Transverse colon (tissue), 4 donors: ENCODE measurements around the gene PRKCQ. TPM values are rescaled to one million over a fixed set of nuclear protein-coding genes. Genes with fewer than 3 reads are reported as not detected.

Experiments used
- DNase-seq: peaks from one replicate; pipeline ENCODE4 v3.0.0-alpha.2; 2019
- H3K27ac ChIP-seq, 4 donors: fragments of 200-600 bp; sonication (generic); 2 replicates each; pipeline ENCODE4 v1.5.1; 2016 to 2018; ENCODE audit warnings: inconsistent platforms in 4 of 4
- H3K27me3 ChIP-seq: fragments of 200-600 bp; sonication (generic); 2 replicates; pipeline ENCODE4 v1.5.1; 2017; ENCODE audit warnings: inconsistent platforms
- H3K36me3 ChIP-seq, 4 donors: fragments of 200-600 bp; sonication (generic); 2 replicates each; pipeline ENCODE4 v1.5.1; 2017 to 2019; ENCODE audit warnings: inconsistent platforms in 4 of 4
- H3K4me1 ChIP-seq, 4 donors: fragments of 200-600 bp; sonication (generic); 2 replicates each; pipeline ENCODE4 v1.5.1; 2017 to 2020; ENCODE audit warnings: inconsistent platforms in 4 of 4
- H3K4me3 ChIP-seq, 4 donors: fragments of 200-600 bp; sonication (generic); 1 replicate in 1 of 4; 2 replicates in 3 of 4; pipeline versions ENCODE4 v1.5.1 to v1.6.1; 2017 to 2019; ENCODE audit warnings: inconsistent platforms in 4 of 4
- H3K9me3 ChIP-seq, 2 donors: fragments of 200-600 bp; sonication (generic); 2 replicates each; pipeline ENCODE4 v1.5.1; 2017 to 2019; ENCODE audit warnings: inconsistent platforms in 2 of 2
- EP300 ChIP-seq: sonication (generic); formaldehyde crosslinking; IDR thresholded peaks from one replicate; pipeline ENCODE4 v1.6.1; 2017; ENCODE audit warnings: antibody characterized with exemption, low read depth
- POLR2A ChIP-seq: fragments of 450-650 bp; IDR thresholded peaks from one replicate; pipeline ENCODE4 v1.6.1; 2016; ENCODE audit warnings: antibody characterized with exemption, mild to moderate bottlenecking, moderate library complexity
- POLR2AphosphoS5 ChIP-seq, 3 donors: sonication (generic); formaldehyde crosslinking; IDR thresholded peaks; one replicate each; pipeline ENCODE4 v1.6.1; 2016; ENCODE audit warnings: antibody characterized with exemption in 3 of 3
- WGBS, 2 donors: methylation state at CpG; one replicate each; pipeline ENCODE4 v1.1.5; 2018; ENCODE audit warnings: low coverage in 1 of 2; 5-methylcytosine and 5-hydroxymethylcytosine counted together
- in situ Hi-C, 4 donors: fragments of 200-750 bp; cut with MboI; loops; one replicate each; pipeline versions ENCODE4 v1.15.0 to v1.15.1; 2017; ENCODE audit warnings: low sequenced_read_pairs in 3 of 4, low pct_ligation_motif_present in 1 of 4, low pct_unique_long_range_greater_than_20kb in 1 of 4
- intact Hi-C: fragments of 100-400 bp; cut with DNase I; formaldehyde crosslinking; loops from one replicate; pipeline ENCODE4 v1.15.1; 2023; ENCODE audit warnings: low total_unique reads
- total RNA-seq, 4 donors: library from RNA; depleted of rRNA; stranded (reverse); fragments of >200 nt; gene quantifications; one replicate each; pipeline ENCODE4 v1.1.0, GENCODE V29; 2016
- TF ChIP-seq, protein P1 (sequence below), 5 experiments: fragments of 200-600 bp in 3 of 5; fragments of 450-650 bp in 2 of 5; sonication (generic) in 3 of 5; IDR thresholded peaks; 1 replicate in 2 of 5; 2 replicates in 3 of 5; pipeline ENCODE4 v1.5.1; 2016 to 2017; ENCODE audit warnings: antibody characterized with exemption in 5 of 5, inconsistent platforms in 3 of 5, mild to moderate bottlenecking in 2 of 5, moderate library complexity in 1 of 5

The PRKCQ gene
- total RNA-seq, 4 donors from 2014 or later: 0.60 to 2.7 (median 1.2) TPM

DNA sequence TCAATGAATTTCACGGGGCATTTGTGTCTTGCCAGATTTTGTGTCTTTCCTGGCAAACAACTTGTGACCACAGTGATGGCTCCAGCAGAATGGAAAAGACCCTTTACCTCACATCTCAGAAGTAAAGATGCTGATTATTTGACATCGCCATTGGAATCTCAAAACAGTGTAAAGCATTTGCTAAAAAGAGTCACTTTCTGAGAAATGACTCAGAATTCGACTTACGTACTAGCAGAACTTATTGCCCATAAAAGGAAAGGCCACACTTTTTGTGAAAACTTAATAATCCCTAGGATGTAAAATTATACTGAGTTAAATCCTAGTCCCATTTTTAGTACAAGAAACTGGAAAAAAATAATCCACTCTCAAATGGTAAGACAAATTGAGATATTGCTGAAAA, 35.9 kb upstream of the PRKCQ start:
- TF ChIP-seq POLR2AphosphoS5 (IDR thresholded peaks at IDR 0.05): no peak
- no peak for TF ChIP-seq POLR2A
- TF ChIP-seq, protein P1, sequence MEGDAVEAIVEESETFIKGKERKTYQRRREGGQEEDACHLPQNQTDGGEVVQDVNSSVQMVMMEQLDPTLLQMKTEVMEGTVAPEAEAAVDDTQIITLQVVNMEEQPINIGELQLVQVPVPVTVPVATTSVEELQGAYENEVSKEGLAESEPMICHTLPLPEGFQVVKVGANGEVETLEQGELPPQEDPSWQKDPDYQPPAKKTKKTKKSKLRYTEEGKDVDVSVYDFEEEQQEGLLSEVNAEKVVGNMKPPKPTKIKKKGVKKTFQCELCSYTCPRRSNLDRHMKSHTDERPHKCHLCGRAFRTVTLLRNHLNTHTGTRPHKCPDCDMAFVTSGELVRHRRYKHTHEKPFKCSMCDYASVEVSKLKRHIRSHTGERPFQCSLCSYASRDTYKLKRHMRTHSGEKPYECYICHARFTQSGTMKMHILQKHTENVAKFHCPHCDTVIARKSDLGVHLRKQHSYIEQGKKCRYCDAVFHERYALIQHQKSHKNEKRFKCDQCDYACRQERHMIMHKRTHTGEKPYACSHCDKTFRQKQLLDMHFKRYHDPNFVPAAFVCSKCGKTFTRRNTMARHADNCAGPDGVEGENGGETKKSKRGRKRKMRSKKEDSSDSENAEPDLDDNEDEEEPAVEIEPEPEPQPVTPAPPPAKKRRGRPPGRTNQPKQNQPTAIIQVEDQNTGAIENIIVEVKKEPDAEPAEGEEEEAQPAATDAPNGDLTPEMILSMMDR (IDR thresholded peaks at IDR 0.05): no peak
- no peak for TF ChIP-seq EP300
- no peaks in the 10 kb centered on the region for H3K27me3 ChIP-seq
- H3K36me3 ChIP-seq: no peaks in the 10 kb centered on the region
- H3K4me3 ChIP-seq: no peak overlapping the region
- H3K9me3 ChIP-seq: no peaks in the 10 kb centered on the region
- intact Hi-C loops: no loop called here
- H3K27ac ChIP-seq: no peak overlapping the region
- WGBS, 2 donors: 56 to 66% methylated on average over 4 of the region's 4 CpGs
- DNase-seq: no peak
- in situ Hi-C loops: no loop called here
- no peaks in the 10 kb centered on the region for H3K4me1 ChIP-seq

DNA sequence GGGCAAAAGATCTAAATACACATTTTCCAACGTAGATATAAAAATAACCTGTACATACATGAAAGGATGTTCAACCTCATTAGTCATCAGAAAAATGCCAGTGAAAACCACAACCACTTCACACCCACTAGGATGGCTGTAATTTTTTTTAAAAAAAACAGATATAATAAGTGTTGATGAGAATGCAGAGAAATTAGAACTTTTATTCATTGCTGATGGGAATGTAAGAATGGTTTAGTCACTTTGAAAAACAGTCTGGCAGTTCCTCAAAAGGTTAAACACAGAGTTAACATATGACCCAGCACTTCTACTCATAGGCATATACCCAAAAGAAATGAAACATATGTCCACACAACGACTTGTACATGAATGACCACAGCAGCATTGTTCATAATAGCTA, 32.3 kb upstream of the PRKCQ start:
- 47 to 54% methylated on average over 2 of the region's 2 CpGs for WGBS, 2 donors
- in situ Hi-C loops: no loop called here

DNA sequence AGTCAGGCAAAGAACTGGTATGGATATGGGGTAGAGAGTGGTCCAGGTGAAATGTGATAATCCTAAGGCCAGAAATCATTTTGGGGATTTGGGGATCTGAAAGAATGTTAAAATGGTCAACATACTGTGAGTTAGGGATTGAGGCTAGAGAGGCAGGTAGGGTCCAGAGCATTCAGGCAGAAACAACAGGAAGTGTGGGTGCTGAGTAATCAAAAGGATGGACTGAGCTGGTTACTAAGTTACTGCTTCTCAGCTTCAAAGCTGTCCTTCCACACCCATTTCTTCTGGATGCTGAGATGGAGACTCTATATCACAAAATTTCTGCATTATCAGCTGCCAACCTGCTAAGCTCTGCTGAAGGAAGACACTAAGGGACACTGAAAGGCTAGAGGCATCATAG, 30.6 kb upstream of the PRKCQ start:
- intact Hi-C loops (no loop called here), in situ Hi-C loops (no loop called here)

More for the DNA sequence above, 32.3 kb upstream of the PRKCQ start:
- Histone ChIP-seq H3K4me1 (no peaks in the 10 kb centered on the region), H3K36me3 (no peaks in the 10 kb centered on the region), H3K4me3 (no peak overlapping the region), H3K27me3 (no peaks in the 10 kb centered on the region), H3K9me3 (no peaks in the 10 kb centered on the region), H3K27ac (no peak overlapping the region)
- intact Hi-C loops: no loop called here
- TF ChIP-seq POLR2AphosphoS5 (IDR thresholded peaks at IDR 0.05) (no peak), POLR2A (no peak), EP300 (no peak)
- TF ChIP-seq, protein P1 (IDR thresholded peaks at IDR 0.05): no peak
- no peak for DNase-seq

DNA sequence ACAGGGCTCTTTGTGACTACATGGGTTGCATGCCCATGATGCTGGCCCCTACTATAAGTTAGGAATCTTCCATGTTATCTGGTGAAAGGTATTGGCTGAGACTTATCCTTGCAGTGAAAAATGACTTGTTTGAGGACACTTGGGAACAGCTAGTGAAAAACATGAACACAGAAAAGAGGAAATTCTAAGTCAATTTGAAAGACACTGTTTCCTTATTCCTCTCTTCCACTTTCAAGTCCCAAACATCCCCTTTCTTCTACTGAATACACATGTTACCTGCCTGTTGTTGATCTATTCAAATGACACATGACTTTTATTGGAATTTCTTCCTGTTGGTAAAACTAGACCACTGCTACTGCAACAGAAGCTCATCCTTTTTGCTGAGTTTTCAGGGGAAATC, 29.5 kb upstream of the PRKCQ start:
- in situ Hi-C loops (no loop called here), intact Hi-C loops (no loop called here)
- Histone ChIP-seq H3K9me3 (no peaks in the 10 kb centered on the region), H3K4me1 (no peaks in the 10 kb centered on the region), H3K4me3 (no peak overlapping the region), H3K36me3 (no peaks in the 10 kb centered on the region), H3K27ac (no peak overlapping the region), H3K27me3 (no peaks in the 10 kb centered on the region)
- TF ChIP-seq, protein P1 (IDR thresholded peaks at IDR 0.05): no peak
- TF ChIP-seq POLR2A (no peak), POLR2AphosphoS5 (IDR thresholded peaks at IDR 0.05) (no peak), EP300 (no peak)
- DNase-seq: no peak

More for the DNA sequence above, 30.6 kb upstream of the PRKCQ start:
- no peaks in the 10 kb centered on the region for H3K27me3 ChIP-seq
- H3K4me3 ChIP-seq: no peak overlapping the region
- H3K27ac ChIP-seq: no peak overlapping the region
- TF ChIP-seq EP300 (no peak), POLR2AphosphoS5 (IDR thresholded peaks at IDR 0.05) (no peak), POLR2A (no peak)
- TF ChIP-seq, protein P1 (IDR thresholded peaks at IDR 0.05): no peak
- H3K36me3 ChIP-seq: no peaks in the 10 kb centered on the region
- no peaks in the 10 kb centered on the region for H3K4me1 ChIP-seq
- no peaks in the 10 kb centered on the region for H3K9me3 ChIP-seq
- DNase-seq: no peak
